ENCODE data around the gene SZRD1. TPM values are rescaled to one million over a fixed set of nuclear protein-coding genes. Genes with fewer than 3 reads are reported as not detected.

SZRD1 gene
- total and polyA plus RNA-seq, 2 donors (not counting 1 experiment from before 2014, with no cell fraction given), result 30.1 to 95.1 TPM

GRCh38 chr1:16380868-16381267 is 13.8 kb downstream of the SZRD1 start:
- Histone ChIP-seq H3K27me3 (ENCODE audit: control insufficient read depth, insufficient read depth, low read length) (no peaks in the 10 kb centered on the region), H2AFZ (ENCODE audit: low read length) (no peak overlapping the region)
- TF ChIP-seq EZH2 (IDR thresholded peaks at IDR 0.05; ENCODE audit: low read length, missing control alignments), result no peak
- TF ChIP-seq, protein P1, sequence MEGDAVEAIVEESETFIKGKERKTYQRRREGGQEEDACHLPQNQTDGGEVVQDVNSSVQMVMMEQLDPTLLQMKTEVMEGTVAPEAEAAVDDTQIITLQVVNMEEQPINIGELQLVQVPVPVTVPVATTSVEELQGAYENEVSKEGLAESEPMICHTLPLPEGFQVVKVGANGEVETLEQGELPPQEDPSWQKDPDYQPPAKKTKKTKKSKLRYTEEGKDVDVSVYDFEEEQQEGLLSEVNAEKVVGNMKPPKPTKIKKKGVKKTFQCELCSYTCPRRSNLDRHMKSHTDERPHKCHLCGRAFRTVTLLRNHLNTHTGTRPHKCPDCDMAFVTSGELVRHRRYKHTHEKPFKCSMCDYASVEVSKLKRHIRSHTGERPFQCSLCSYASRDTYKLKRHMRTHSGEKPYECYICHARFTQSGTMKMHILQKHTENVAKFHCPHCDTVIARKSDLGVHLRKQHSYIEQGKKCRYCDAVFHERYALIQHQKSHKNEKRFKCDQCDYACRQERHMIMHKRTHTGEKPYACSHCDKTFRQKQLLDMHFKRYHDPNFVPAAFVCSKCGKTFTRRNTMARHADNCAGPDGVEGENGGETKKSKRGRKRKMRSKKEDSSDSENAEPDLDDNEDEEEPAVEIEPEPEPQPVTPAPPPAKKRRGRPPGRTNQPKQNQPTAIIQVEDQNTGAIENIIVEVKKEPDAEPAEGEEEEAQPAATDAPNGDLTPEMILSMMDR (conservative IDR thresholded peaks at IDR 0.05 in 1 of 2, IDR thresholded peaks at IDR 0.05 in 1 of 2; ENCODE audit: low read depth in 1 of 2, low read length in 2 of 2), result no peak

DNA sequence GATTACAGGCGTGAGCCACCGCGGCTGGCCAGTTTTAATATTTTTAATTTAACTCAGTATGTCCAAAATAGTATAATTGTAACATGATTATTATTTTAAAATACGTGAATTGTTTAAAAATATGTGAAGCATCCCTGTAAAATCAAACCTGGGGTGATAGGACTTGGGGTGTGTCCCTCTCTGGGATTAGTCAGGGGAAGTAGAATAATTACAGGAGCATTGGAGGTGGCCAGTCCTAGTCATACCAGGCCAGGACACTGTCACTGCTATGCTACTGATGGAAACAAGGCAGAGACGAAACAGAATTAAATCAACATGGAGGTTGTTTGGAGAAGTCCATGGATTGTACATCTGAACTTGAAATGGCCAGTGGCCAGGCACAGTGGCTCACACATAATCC is 16.8 kb downstream of the SZRD1 start:
- no peaks in the 10 kb centered on the region for H3K9me3 ChIP-seq (ENCODE audit: control insufficient read depth, insufficient read depth, low read depth, low read length)
- no peak overlapping the region for H3K4me2 ChIP-seq (ENCODE audit: extremely low read depth, insufficient read depth, low read length)
- no peaks in the 10 kb centered on the region for H3K27me3 ChIP-seq (ENCODE audit: control insufficient read depth, insufficient read depth, low read length)
- H3K4me3 ChIP-seq (replicated peaks in 1 of 4; ENCODE audit: control extremely low read depth in 1 of 4, insufficient read depth in 1 of 4, low read depth in 3 of 4, low read length in 4 of 4), result no peak overlapping the region
- H3K36me3 ChIP-seq (ENCODE audit: control insufficient read depth, insufficient read depth, low read length), result no peaks in the 10 kb centered on the region
- no peak for DNase-seq (ENCODE audit: low read depth in 2 of 2)
- no peak overlapping the region for H3K27ac ChIP-seq (ENCODE audit: insufficient read depth, low read length)
- H3K9ac ChIP-seq (ENCODE audit: insufficient read depth, low read length), result no peak overlapping the region
- peaks cover 2% of the 10 kb centered on the region for H4K20me1 ChIP-seq (ENCODE audit: control insufficient read depth, extremely low read depth, insufficient read depth, low read length)
- H3K79me2 ChIP-seq (ENCODE audit: control insufficient read depth, insufficient read depth, low read length), result peaks cover 97% of the 10 kb centered on the region
- H3K4me1 ChIP-seq (ENCODE audit: control insufficient read depth, extremely low read depth, insufficient read depth, low read length), result peaks cover 22% of the 10 kb centered on the region
- H2AFZ ChIP-seq (ENCODE audit: low read length), result no peak overlapping the region
- TF ChIP-seq, protein P1 (conservative IDR thresholded peaks at IDR 0.05 in 1 of 2, IDR thresholded peaks at IDR 0.05 in 1 of 2; ENCODE audit: low read depth in 1 of 2, low read length in 2 of 2), result no peak
- TF ChIP-seq EZH2 (IDR thresholded peaks at IDR 0.05; ENCODE audit: low read length, missing control alignments), result no peak

More at GRCh38 chr1:16380868-16381267, 13.8 kb downstream of the SZRD1 start:
- no peak overlapping the region for H3K9ac ChIP-seq (ENCODE audit: insufficient read depth, low read length)
- no peaks in the 10 kb centered on the region for H3K36me3 ChIP-seq (ENCODE audit: control insufficient read depth, insufficient read depth, low read length)
- H3K27ac ChIP-seq (ENCODE audit: insufficient read depth, low read length), result no peak overlapping the region
- H3K9me3 ChIP-seq (ENCODE audit: control insufficient read depth, insufficient read depth, low read depth, low read length), result no peaks in the 10 kb centered on the region
- no peaks in the 10 kb centered on the region for H4K20me1 ChIP-seq (ENCODE audit: control insufficient read depth, extremely low read depth, insufficient read depth, low read length)
- H3K4me1 ChIP-seq (ENCODE audit: control insufficient read depth, extremely low read depth, insufficient read depth, low read length), result peaks cover 17% of the 10 kb centered on the region
- no peak overlapping the region for H3K4me3 ChIP-seq (replicated peaks in 1 of 4; ENCODE audit: control extremely low read depth in 1 of 4, insufficient read depth in 1 of 4, low read depth in 3 of 4, low read length in 4 of 4)
- no peak overlapping the region for H3K4me2 ChIP-seq (ENCODE audit: extremely low read depth, insufficient read depth, low read length)
- peaks cover 96% of the 10 kb centered on the region for H3K79me2 ChIP-seq (ENCODE audit: control insufficient read depth, insufficient read depth, low read length)
- no peak for DNase-seq (ENCODE audit: low read depth in 2 of 2)

- no peaks in the 10 kb centered on the region for H3K27me3 ChIP-seq (ENCODE audit: control insufficient read depth, insufficient read depth, low read length)
- peaks cover 92% of the 10 kb centered on the region for H3K79me2 ChIP-seq (ENCODE audit: control insufficient read depth, insufficient read depth, low read length)
- H3K9ac ChIP-seq (ENCODE audit: insufficient read depth, low read length), result no peak overlapping the region
- H3K36me3 ChIP-seq (ENCODE audit: control insufficient read depth, insufficient read depth, low read length), result no peaks in the 10 kb centered on the region
- peaks cover 2% of the 10 kb centered on the region for H4K20me1 ChIP-seq (ENCODE audit: control insufficient read depth, extremely low read depth, insufficient read depth, low read length)
- H3K9me3 ChIP-seq (ENCODE audit: control insufficient read depth, insufficient read depth, low read depth, low read length), result no peaks in the 10 kb centered on the region
- no peak for TF ChIP-seq EZH2 (IDR thresholded peaks at IDR 0.05; ENCODE audit: low read length, missing control alignments)
- TF ChIP-seq, protein P1 (conservative IDR thresholded peaks at IDR 0.05 in 1 of 2, IDR thresholded peaks at IDR 0.05 in 1 of 2; ENCODE audit: low read depth in 1 of 2, low read length in 2 of 2), result no peak
- peaks cover 22% of the 10 kb centered on the region for H3K4me1 ChIP-seq (ENCODE audit: control insufficient read depth, extremely low read depth, insufficient read depth, low read length)
- H3K4me3 ChIP-seq (replicated peaks in 1 of 4; ENCODE audit: control extremely low read depth in 1 of 4, insufficient read depth in 1 of 4, low read depth in 3 of 4, low read length in 4 of 4), result no peak overlapping the region
- H3K4me2 ChIP-seq (ENCODE audit: extremely low read depth, insufficient read depth, low read length), result peak overlapping the region; percentile 97
- H3K27ac ChIP-seq (ENCODE audit: insufficient read depth, low read length), result peak overlapping the region; percentile 46
- DNase-seq (ENCODE audit: low read depth in 2 of 2), result no peak
- H2AFZ ChIP-seq (ENCODE audit: low read length), result no peak overlapping the region
Observed at GRCh38 chr1:16385659-16386453, 18.8 kb downstream of the SZRD1 start.

Data from fibroblast of lung (primary cell).